Measurements from ENCODE around the gene NIPAL1. TPM values are rescaled to one million over a fixed set of nuclear protein-coding genes. Genes with fewer than 3 reads are reported as not detected.

The NIPAL1 gene
- total RNA-seq, 1 experiment from 2014 or later: 0.84 TPM

DNA sequence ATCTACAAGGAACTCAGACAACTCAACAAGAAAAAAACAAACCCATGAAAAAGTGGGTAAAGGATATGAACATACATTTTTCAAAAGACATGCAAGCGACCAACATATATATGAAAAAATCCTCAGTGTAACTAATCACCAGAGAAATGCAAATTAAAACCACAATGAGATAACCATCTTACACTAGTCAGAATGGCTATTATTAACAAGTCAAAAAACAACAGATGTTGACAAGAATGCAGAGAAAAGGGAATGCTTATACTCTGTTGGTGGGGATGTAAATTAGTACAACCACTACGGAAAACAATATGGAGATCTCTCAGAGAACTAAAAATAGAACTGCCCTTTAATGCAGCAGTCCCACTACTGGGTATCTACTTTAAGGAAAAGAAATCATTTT is 12.1 kb downstream of the NIPAL1 start:
- Histone ChIP-seq H3K9me3 (ENCODE audit: low read depth, low read length, poor library complexity, severe bottlenecking) (no peaks in the 10 kb centered on the region), H3K27me3 (replicated peaks; ENCODE audit: insufficient read depth, low read depth, low read length, poor library complexity) (no peaks in the 10 kb centered on the region), H3K36me3 (ENCODE audit: insufficient read depth, low read length, poor library complexity, severe bottlenecking) (no peaks in the 10 kb centered on the region), H3K27ac (ENCODE audit: low read depth, low read length, poor library complexity, severe bottlenecking) (no peak overlapping the region), H3K4me1 (ENCODE audit: insufficient read depth, low read length, poor library complexity, severe bottlenecking) (no peaks in the 10 kb centered on the region), H3K4me3 (ENCODE audit: low read depth, low read length, poor library complexity, severe bottlenecking) (no peak overlapping the region)
- TF ChIP-seq, protein P1, sequence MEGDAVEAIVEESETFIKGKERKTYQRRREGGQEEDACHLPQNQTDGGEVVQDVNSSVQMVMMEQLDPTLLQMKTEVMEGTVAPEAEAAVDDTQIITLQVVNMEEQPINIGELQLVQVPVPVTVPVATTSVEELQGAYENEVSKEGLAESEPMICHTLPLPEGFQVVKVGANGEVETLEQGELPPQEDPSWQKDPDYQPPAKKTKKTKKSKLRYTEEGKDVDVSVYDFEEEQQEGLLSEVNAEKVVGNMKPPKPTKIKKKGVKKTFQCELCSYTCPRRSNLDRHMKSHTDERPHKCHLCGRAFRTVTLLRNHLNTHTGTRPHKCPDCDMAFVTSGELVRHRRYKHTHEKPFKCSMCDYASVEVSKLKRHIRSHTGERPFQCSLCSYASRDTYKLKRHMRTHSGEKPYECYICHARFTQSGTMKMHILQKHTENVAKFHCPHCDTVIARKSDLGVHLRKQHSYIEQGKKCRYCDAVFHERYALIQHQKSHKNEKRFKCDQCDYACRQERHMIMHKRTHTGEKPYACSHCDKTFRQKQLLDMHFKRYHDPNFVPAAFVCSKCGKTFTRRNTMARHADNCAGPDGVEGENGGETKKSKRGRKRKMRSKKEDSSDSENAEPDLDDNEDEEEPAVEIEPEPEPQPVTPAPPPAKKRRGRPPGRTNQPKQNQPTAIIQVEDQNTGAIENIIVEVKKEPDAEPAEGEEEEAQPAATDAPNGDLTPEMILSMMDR (conservative IDR thresholded peaks at IDR 0.05; ENCODE audit: low read depth, low read length): no peak
- TF ChIP-seq EZH2 (IDR thresholded peaks at IDR 0.05; ENCODE audit: borderline replicate concordance, low read depth, low read length, poor library complexity, severe bottlenecking): no peak
- intact Hi-C loops (cut with micrococcal nuclease; ENCODE audit: unreplicated experiment): no loop called here
- POLR2A ChIA-PET (ENCODE audit: low non-redundant PET): no interaction called here
- BruUV-seq (replicated peaks): no TSS peak
- CTCF ChIA-PET: no interaction called here
- no peak for DNase-seq (ENCODE audit: low spot score)

DNA sequence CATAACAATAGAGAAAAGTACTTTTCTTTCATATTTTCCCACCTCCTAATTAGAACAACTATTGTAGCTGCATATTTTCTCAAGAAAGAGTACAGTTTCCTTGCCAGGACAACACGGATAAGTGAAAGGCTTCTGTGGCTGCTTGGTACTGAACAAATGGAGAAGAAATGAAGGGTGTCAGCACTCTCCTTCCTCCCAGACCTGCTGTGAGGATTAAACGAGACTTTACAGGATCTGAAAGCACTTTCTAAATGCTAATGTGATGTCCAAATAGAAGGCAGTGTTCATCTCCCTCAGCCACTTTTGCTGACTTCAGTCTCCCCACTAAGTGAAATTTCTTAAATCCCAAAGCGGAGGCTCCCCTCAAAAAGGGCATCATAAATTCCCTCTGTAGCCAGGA is 13.9 kb downstream of the NIPAL1 start:
- no peaks in the 10 kb centered on the region for H3K27me3 ChIP-seq (replicated peaks; ENCODE audit: insufficient read depth, low read depth, low read length, poor library complexity)
- POLR2A ChIA-PET (ENCODE audit: low non-redundant PET): no interaction called here
- no peaks in the 10 kb centered on the region for H3K4me1 ChIP-seq (ENCODE audit: insufficient read depth, low read length, poor library complexity, severe bottlenecking)
- no peak overlapping the region for H3K27ac ChIP-seq (ENCODE audit: low read depth, low read length, poor library complexity, severe bottlenecking)
- CTCF ChIA-PET: no interaction called here
- no peak for DNase-seq (ENCODE audit: low spot score)
- no peaks in the 10 kb centered on the region for H3K36me3 ChIP-seq (ENCODE audit: insufficient read depth, low read length, poor library complexity, severe bottlenecking)
- TF ChIP-seq, protein P1 (conservative IDR thresholded peaks at IDR 0.05; ENCODE audit: low read depth, low read length): no peak
- TF ChIP-seq EZH2 (IDR thresholded peaks at IDR 0.05; ENCODE audit: borderline replicate concordance, low read depth, low read length, poor library complexity, severe bottlenecking): no peak
- H3K9me3 ChIP-seq (ENCODE audit: low read depth, low read length, poor library complexity, severe bottlenecking): no peaks in the 10 kb centered on the region
- intact Hi-C loops (cut with micrococcal nuclease; ENCODE audit: unreplicated experiment): loop anchor here (5.0 to 10.0 kb wide), 3 partner anchors 57 to 514 kb away; no protein-coding TSS in a partner anchor
- no peak overlapping the region for H3K4me3 ChIP-seq (ENCODE audit: low read depth, low read length, poor library complexity, severe bottlenecking)
- BruUV-seq (replicated peaks): no TSS peak

DNA sequence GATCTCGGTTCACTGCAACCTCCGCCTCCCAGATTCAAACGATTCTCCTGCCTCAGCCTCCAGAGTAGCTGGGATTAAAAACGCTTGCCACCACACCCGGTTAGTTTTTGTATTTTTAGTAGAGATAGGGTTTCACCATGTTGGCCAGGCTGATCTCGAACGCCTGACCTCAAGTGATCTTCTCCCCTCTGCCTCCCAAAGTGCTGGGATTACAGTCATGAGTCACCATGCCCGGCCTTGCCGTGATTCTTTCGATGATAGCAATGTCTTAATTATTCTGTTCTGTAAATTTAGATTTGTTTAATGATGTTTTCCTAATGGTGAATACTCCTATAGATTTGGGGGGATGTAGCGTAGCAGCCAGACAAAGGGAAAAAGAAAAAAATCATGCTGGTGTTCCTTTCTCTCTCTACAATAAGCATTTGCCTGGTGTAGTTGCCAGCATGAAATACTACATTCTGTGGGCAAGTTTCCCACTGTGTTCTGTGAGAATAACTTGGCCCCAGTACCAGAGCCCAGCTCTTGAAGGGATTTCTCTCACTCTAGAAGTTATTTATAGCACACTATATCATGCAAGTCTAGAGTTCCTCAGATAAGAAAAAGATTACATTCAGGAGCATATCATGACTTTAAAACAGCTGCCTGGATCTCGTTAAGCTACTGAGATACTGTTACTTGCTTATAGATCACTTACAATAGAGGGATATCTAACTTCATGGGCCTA is 15.4 kb downstream of the NIPAL1 start:
- ChIA-PET POLR2A (ENCODE audit: low non-redundant PET) (no interaction called here), CTCF (no interaction called here)
- Histone ChIP-seq H3K4me3 (ENCODE audit: low read depth, low read length, poor library complexity, severe bottlenecking) (no peak overlapping the region), H3K4me1 (ENCODE audit: insufficient read depth, low read length, poor library complexity, severe bottlenecking) (no peaks in the 10 kb centered on the region), H3K27ac (ENCODE audit: low read depth, low read length, poor library complexity, severe bottlenecking) (no peak overlapping the region), H3K36me3 (ENCODE audit: insufficient read depth, low read length, poor library complexity, severe bottlenecking) (no peaks in the 10 kb centered on the region), H3K9me3 (ENCODE audit: low read depth, low read length, poor library complexity, severe bottlenecking) (no peaks in the 10 kb centered on the region), H3K27me3 (replicated peaks; ENCODE audit: insufficient read depth, low read depth, low read length, poor library complexity) (no peaks in the 10 kb centered on the region)
- peak; percentile 17 for DNase-seq (ENCODE audit: low spot score)
- intact Hi-C loops (cut with micrococcal nuclease; ENCODE audit: unreplicated experiment): loop anchor here (5.0 to 10.0 kb wide), 3 partner anchors 55 to 513 kb away; no protein-coding TSS in a partner anchor
- no peak for TF ChIP-seq EZH2 (IDR thresholded peaks at IDR 0.05; ENCODE audit: borderline replicate concordance, low read depth, low read length, poor library complexity, severe bottlenecking)
- TF ChIP-seq, protein P1 (conservative IDR thresholded peaks at IDR 0.05; ENCODE audit: low read depth, low read length): no peak
- BruUV-seq (replicated peaks): no TSS peak
